GM21526 (cell line): ENCODE results near the gene GALNT13.
"Not testable (repeated sequence)": the region's sequence is repeated elsewhere in the genome, so short reads cannot be mapped to it uniquely, and the experiment has no call there.

Experiments used
- ATAC-seq: cut with Tn5 transposase; IDR thresholded peaks from one replicate; pipeline ENCODE4 v1.9.1; 2021; ENCODE audit warnings: moderate library complexity; ENCODE audit not compliant: unreplicated experiment, low FRiP score

The GALNT13 gene

DNA sequence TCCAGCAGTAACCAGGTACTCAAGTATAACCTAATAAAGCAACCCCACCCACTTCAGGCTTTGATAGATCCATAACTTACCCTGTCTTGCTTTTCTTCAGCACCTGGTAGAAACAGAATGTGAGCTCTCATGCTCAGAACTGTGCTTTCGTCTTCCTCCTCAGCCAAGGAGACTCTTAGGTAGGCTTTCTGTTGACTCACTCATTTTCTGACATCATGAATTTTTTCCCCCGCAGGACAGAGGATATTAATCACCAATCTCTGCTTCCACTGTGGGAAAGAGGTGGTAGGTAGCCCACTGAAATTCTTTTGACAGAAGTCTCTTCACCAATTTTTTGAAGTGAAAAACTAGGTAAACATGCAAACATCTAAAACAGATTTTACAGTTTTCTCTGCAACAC, 585.6 kb downstream of the GALNT13 start:
- ATAC-seq = no peak

DNA sequence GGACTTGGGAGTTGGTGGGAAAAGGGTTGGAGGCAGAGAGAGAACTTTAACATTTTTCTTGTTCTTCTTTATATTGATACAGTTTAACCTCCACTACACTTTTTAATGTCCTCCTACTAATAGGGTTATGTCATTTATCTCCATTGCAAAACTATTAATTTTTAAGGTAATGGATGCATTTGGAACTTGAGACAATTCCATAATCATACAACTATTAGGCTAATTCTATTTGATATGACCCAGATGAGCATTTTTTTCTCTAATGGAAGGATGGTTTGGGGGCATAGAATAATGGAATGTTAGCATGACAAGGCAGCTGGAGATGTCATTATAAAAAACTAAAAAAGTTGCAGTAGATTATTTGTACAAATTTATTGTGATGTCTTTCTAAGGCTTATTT, 587.6 kb downstream of the GALNT13 start:
- no peak for ATAC-seq

DNA sequence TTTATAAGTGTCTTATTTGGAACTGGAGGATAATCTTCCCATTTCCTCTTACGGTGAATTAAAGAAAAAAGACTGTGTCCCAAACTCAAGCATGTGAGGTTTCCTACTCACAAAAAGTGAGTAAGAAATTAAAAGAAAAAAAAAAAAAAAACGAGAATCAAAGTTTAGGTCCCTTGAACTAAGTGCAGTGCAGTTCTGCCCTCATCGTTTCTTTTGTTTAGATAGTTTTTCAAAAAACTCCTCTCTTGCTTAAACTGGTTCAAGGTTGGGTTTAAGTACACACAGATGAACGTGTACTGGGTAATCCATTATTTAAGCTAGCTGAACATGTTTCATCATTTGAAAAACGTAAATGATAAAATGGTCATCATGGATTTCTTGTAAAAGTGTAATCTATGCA, 590.9 kb downstream of the GALNT13 start:
- no peak for ATAC-seq

DNA sequence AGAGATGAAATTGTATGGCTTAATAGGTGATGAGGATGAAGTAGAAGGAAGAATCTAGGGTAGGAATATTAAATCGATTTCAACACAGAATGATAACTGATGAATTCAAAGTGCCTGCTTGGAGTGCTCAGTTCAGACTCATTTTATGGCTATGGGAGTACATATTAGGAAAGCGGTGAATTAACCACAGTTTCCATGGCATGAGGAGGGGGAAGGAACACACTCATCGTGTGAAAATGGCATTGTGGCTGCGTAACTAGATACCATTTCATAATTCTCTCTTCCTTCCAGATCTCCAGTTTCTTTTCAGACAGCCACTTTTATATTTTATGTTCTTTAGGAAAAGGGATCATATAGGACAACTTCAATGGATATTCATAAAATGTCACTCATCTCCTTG, 594.5 kb downstream of the GALNT13 start:
- no peak for ATAC-seq

DNA sequence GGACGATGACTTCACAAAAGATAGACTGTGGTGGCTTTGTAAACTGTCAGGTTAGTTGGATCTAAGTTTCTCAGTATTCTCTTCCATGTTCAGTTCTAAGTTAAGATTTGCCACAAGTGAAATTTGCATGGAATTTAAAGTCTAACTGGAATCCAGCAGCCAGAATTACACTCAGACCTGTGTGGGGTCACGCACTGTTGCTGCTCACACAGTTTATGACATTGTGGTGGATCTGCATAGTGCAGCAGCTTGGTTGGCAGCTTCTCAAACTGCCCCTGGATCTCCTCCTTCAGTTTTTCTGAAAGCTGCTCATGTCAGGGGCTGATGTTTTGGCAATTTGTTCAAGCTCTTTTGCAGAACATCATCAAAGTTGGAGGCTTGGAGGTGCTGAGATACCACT, 598.7 kb downstream of the GALNT13 start:
- ATAC-seq = no peak

DNA sequence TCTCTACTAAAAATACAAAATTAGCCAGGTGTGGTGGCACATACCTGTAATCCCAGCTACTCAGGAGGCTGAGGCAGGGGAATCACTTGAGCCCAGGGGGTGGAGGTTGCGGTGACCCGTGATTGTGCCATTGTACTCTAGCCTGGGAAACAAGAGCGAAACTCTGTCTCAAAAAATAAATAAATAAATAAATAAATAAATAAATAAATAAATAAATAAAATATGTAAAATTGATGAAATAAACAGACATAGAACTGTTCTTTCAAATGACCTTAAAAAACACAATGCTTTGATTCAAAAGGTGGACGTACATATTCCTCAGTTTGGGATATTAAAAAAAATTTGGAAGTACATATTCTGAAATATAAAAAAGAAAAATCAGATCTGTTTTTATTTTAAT, 599.8 kb downstream of the GALNT13 start:
- ATAC-seq = not testable (repeated sequence)

DNA sequence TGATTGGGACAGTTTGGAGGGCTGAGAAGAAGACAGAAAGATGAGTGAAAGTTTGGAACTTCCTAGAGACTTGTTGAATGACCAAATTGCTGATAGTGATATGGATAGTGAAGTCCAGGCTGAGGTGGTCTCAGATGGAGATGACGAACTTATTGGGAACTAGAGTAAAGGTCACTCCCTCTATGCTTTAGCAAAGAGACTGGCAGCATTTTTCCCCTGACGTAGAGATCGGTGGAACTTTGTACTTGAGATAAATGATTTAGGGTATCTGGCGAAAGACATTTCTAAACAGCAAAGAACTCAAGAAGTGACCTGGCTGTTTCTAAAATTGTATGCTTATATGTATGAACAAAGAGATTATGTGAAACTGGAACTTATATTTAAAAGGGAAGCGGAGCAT, 605.6 kb downstream of the GALNT13 start:
- no peak for ATAC-seq

DNA sequence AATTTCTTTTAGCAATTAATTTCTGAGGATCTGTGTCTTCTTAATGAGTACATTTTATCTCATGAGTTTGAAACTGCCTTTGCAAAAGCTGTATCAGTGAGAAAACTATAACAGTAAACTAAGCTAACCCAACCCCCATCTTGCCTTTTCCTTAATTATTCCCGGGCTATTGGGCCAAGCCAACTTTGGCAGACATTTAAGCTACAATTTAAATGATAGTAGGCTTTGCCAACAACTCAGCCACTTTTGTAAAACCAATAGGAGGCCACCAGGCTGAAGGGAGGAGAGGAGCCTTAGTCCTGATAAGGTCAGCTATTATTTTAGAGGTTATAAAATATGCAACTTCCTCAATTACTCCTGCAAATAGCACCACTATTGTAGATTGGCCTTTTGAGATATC, 608.8 kb downstream of the GALNT13 start:
- ATAC-seq = no peak

DNA sequence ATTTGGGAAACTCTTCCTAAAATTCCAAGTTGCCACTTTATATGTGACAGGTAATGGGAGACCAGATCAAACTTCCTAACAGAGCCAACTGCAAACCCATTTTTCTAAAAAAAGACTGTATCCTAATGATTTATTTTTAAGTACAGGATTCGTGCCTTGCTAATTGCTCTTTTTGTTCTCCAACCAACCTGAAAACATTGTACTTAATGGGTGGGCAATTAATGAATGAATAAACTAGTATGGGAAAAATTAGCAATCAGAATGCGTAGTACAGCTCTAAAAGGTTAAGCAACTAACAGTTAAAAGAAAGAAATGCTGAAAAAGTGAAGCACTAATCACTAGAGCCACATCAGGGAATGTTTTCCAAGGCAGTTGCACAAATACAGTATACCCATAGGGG, 609.6 kb downstream of the GALNT13 start:
- ATAC-seq = no peak

DNA sequence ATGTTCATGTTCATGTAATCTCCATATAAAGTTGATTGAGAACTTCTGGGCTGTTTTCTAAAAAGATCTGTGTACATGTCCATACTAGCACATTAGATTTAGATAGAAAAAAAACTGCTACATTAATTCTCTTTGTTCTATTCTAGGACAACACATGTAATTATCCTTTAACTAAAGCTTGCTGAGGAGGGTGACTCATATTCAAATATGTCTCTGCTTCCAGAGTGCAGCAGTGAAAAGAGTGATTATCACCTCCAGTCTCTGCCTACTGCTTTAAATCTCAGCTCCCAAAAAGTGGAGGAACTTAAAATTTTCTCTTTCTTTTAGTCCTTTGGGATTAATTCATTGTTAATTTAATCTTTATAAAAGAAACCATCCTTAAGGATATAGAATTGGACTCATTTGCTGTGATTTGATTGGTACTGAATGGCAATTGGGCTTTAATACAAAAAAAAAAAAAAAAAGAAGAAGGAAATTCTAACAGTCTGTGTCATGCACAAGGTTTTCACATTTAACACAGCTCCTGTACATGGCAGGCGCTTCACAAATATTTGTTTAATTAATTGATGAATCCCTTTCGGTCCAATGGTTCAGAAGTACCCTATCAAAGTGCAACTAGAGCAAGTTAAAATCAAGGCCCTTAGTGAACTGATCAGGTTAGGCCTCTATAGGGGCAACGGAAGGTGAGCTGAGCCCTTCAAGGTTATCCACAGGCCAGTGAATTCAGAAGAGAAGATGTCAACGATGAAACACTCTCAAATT, 612.8 kb downstream of the GALNT13 start:
- ATAC-seq = no peak

DNA sequence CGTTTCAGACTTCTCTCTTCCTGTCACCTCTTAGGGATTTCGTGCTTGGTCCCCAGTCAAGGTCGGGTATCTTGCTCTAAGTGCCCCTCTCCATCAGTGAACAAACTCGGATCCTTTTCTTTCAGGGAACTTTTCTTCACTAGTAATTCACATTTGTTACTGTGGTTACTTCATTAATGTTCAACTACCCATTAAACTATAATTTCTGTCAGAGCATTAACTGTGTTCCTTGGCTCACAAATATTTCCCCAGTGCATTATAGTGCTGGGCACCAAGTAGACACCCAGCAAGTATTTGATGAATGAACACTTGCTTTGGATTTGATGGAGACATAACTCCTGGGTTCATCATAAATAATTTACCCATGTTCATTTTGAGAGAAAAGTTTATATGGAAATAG, 617.1 kb downstream of the GALNT13 start:
- ATAC-seq = no peak

DNA sequence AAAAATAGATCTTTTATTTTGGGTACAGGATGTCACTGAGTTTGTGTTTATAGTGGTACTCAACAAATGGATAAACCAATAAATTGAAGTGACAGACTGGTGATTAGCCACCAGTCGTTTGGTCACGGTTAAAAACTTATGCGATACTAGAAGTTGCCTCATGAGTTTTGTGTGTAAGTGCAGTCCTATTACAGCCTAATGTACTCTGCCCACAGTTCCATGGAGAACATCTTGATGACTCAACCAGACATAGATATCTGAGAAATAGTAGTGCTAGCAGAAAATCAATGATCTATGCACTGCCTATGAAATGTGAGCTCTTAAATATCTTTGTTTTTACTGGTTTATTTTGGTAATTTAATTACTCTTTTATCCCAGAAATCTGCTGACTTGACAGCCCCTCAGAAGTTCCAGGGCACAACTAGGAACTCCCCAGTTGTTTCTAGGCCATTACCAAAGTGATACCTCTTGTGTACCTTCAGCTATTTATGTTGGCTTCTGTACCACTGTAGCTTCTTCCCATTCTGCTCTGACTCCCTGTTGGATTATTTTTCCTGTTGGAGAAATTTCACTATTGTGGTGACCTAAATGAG, 617.6 kb downstream of the GALNT13 start:
- ATAC-seq = no peak

DNA sequence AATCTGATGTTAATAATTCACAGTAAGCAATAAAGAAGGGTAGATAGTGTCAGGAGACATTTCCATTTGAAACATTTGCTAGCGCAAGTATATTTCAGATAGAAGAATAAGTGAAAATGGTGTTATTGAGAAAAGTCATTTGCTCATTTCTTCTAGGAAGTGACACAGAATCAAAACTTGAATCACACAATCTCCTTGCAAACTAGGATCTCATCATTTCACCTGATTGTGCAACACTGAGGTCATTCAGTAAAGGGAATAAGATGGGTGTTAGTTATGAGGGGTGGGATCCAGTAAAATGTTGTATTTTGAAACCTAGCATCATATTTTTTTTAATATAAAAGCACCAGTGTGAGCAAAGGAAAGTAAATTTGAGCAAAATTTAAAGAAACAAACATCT, 618.8 kb downstream of the GALNT13 start:
- no peak for ATAC-seq

DNA sequence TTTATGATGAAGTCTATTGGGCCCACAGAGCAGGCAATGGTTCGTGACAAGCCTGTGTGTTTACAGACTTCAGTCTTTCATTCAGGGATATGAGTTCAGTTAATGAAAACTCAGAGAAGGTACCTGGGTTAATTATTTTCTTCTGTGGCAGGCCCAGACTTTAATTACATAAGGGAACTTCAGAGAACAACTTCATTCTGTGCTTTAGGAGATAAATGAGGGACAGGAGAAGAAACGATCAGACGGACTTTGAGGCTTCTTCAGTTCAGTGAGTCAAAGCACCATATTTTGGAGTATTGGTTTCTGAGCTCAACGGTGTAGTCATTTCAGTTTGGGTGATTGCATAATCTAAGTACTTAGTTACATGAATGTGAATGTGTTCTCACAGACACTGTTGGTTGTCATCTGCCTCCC, 623.7 kb downstream of the GALNT13 start:
- ATAC-seq = no peak

DNA sequence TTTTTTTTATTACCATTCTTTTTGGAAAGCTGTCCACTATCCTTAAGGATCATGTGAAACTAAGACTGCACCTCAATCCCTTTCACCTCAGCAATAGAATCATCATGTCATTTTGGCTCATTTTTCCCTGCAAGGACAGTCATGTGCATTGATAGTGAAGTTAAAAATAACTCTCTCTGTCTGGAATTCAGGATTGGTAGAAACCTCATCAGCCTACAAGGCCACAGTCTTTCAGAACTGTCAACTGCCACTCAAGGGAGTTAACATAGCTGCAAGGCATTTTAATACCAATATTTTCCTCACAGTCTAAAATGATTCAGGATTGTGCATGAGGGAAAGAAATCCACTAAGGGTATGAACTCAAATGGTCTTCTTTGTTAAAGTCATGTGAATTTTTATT, 625.3 kb downstream of the GALNT13 start:
- no peak for ATAC-seq
